CD14-positive monocyte (primary cell): ENCODE measurements around the gene UCHL5. TPM values are rescaled to one million over a fixed set of nuclear protein-coding genes. Genes with fewer than 3 reads are reported as not detected.

Source experiments
- DNase-seq, 3 donors: peaks; one replicate each; pipeline ENCODE4 v3.0.0-alpha.2; 2011 to 2022
- H2AFZ ChIP-seq: 2 replicates; pipeline ENCODE4 v1.6.0; 2012; ENCODE audit warnings: mild to moderate bottlenecking, low read depth, low read length, inconsistent platforms; ENCODE audit not compliant: insufficient read depth, poor library complexity, severe bottlenecking
- H3K27ac ChIP-seq, 2 donors: 1 replicate in 1 of 2; 2 replicates in 1 of 2; pipeline ENCODE4 v1.5.1; 2012 to 2013; ENCODE audit warnings: low read length in 2 of 2, control low read depth in 1 of 2, inconsistent platforms in 1 of 2, low read depth in 1 of 2, mild to moderate bottlenecking in 1 of 2
- H3K27me3 ChIP-seq, 2 donors: one replicate each; pipeline versions ENCODE4 v1.6.0 to v1.6.1; 2011 to 2013; ENCODE audit warnings: low read length in 2 of 2; ENCODE audit not compliant: control insufficient read depth in 2 of 2, insufficient read depth in 2 of 2
- H3K36me3 ChIP-seq, 2 donors: replicated peaks in 1 of 2; 1 replicate in 1 of 2; 2 replicates in 1 of 2; pipeline versions ENCODE4 v1.5.1 to v1.6.1; 2012 to 2013; ENCODE audit warnings: low read length in 2 of 2, control low read depth in 1 of 2, inconsistent platforms in 1 of 2, mild to moderate bottlenecking in 1 of 2; ENCODE audit not compliant: insufficient read depth in 2 of 2, control insufficient read depth in 1 of 2
- H3K4me1 ChIP-seq, 2 donors: 1 replicate in 1 of 2; 2 replicates in 1 of 2; pipeline versions ENCODE4 v1.5.1 to v1.6.1; 2012 to 2013; ENCODE audit warnings: low read length in 2 of 2, control low read depth in 1 of 2, inconsistent platforms in 1 of 2, mild to moderate bottlenecking in 1 of 2, moderate library complexity in 1 of 2; ENCODE audit not compliant: insufficient read depth in 2 of 2, control insufficient read depth in 1 of 2
- H3K4me2 ChIP-seq: replicated peaks from 2 replicates; pipeline ENCODE3; 2012; ENCODE audit warnings: low read length, moderate library complexity, mild to moderate bottlenecking; ENCODE audit not compliant: poor library complexity, severe bottlenecking; ENCODE audit errors: extremely low read depth
- H3K4me3 ChIP-seq, 3 experiments: fragments of 200-600 bp in 1 of 3; sonication (generic) in 1 of 3; replicated peaks in 1 of 3; 1 replicate in 2 of 3; 2 replicates in 1 of 3; pipeline ENCODE4 v1.5.1; 2011 to 2013; ENCODE audit warnings: low read length in 3 of 3, mild to moderate bottlenecking in 3 of 3, control low read depth in 2 of 3, low read depth in 2 of 3, inconsistent platforms in 1 of 3, moderate library complexity in 1 of 3
- H3K79me2 ChIP-seq: 2 replicates; pipeline ENCODE4 v1.6.0; 2012; ENCODE audit warnings: mild to moderate bottlenecking, control low read depth, inconsistent platforms, low read length, moderate library complexity; ENCODE audit not compliant: insufficient read depth
- H3K9ac ChIP-seq: 2 replicates; pipeline ENCODE4 v1.6.0; 2017; ENCODE audit warnings: low read length, mild to moderate bottlenecking; ENCODE audit not compliant: insufficient read depth, poor library complexity, severe bottlenecking
- H3K9me3 ChIP-seq, 2 donors: replicated peaks in 1 of 2; 1 replicate in 1 of 2; 2 replicates in 1 of 2; pipeline versions ENCODE4 v1.5.1 to v1.6.1; 2012 to 2013; ENCODE audit warnings: low read length in 2 of 2, control low read depth in 1 of 2; ENCODE audit not compliant: control insufficient read depth in 1 of 2, insufficient read depth in 1 of 2
- H4K20me1 ChIP-seq: 2 replicates; pipeline ENCODE4 v1.6.0; 2012; ENCODE audit warnings: mild to moderate bottlenecking, low read length, control low read depth, moderate library complexity; ENCODE audit not compliant: insufficient read depth
- H3K27ac Mint-ChIP-seq, 7 donors: one replicate each; pipeline ENCODE4 v1.8.0; 2020; ENCODE audit warnings: mild to moderate bottlenecking in 7 of 7, mixed read lengths in 7 of 7, moderate library complexity in 6 of 7, inconsistent platforms in 2 of 7
- H3K27me3 Mint-ChIP-seq, 3 donors: one replicate each; pipeline ENCODE4 v1.8.0; 2021 to 2022; ENCODE audit warnings: low read depth in 3 of 3, mild to moderate bottlenecking in 3 of 3, mixed read lengths in 3 of 3, moderate library complexity in 3 of 3, inconsistent platforms in 1 of 3
- H3K36me3 Mint-ChIP-seq, 2 donors: one replicate each; pipeline ENCODE4 v1.8.0; 2020; ENCODE audit warnings: mixed read lengths in 2 of 2, inconsistent platforms in 1 of 2, mild to moderate bottlenecking in 1 of 2
- H3K4me1 Mint-ChIP-seq: one replicate; pipeline ENCODE4 v1.8.0; 2020; ENCODE audit warnings: mild to moderate bottlenecking, mixed read lengths
- H3K4me3 Mint-ChIP-seq, 2 donors: one replicate each; pipeline ENCODE4 v1.8.0; 2020; ENCODE audit warnings: mild to moderate bottlenecking in 2 of 2, mixed read lengths in 2 of 2, moderate library complexity in 1 of 2
- H3K9me3 Mint-ChIP-seq, 7 donors: one replicate each; pipeline ENCODE4 v1.8.0; 2020 to 2022; ENCODE audit warnings: mixed read lengths in 7 of 7, mild to moderate bottlenecking in 6 of 7, moderate library complexity in 6 of 7, inconsistent platforms in 2 of 7
- CTCF ChIP-seq: fragments of 200-600 bp; IDR thresholded peaks from one replicate; pipeline ENCODE4 v1.8.0; 2022; ENCODE audit warnings: antibody characterized with exemption, mild to moderate bottlenecking
- WGBS: methylation state at CpG from one replicate; pipeline ENCODE4 v1.1.5; 2013; ENCODE audit warnings: missing lambda C conversion rate; ENCODE audit not compliant: insufficient coverage; 5-methylcytosine and 5-hydroxymethylcytosine counted together
- intact Hi-C, 2 donors: fragments of 100-400 bp; cut with micrococcal nuclease; formaldehyde crosslinking; loops; one replicate each; pipeline versions ENCODE4 v1.15.0 to v1.15.1; 2023
- polyA plus RNA-seq, 3 donors: library from polyadenylated mRNA; depleted of rRNA in 1 of 3; unstranded in 2 of 3; stranded (reverse) in 1 of 3; fragments of 300-500 nt in 2 of 3; fragments of >200 nt in 1 of 3; fragmentation: Illumina TruSeq in 2 of 3; gene quantifications; 1 replicate in 2 of 3; 2 replicates in 1 of 3; pipeline ENCODE4 v1.2.3, GENCODE V29; 2012 to 2021

UCHL5 gene
- polyA plus RNA-seq, 3 donors = 8.6 to 43.0 (median 29.6) TPM

GRCh38 chr1:193042766-193043691 lies 16.1 kb downstream of the UCHL5 start:
- intact Hi-C loops = no loop called here
- Mint-ChIP-seq H3K4me1 (no peaks in the 10 kb centered on the region), H3K36me3 (peaks cover 27 to 53% of the 10 kb centered on the region in 2 donors), H3K27ac (peak overlapping the region in 1 of 7 donors; percentile 0), H3K27me3 (no peaks in the 10 kb centered on the region), H3K4me3 (no peak overlapping the region), H3K9me3 (peaks cover 0 to 10% (median 0%) of the 10 kb centered on the region in 7 donors)
- H3K4me1 ChIP-seq = no peaks in the 10 kb centered on the region
- peaks cover 24 to 54% of the 10 kb centered on the region in 2 donors for H3K36me3 ChIP-seq
- no peak for DNase-seq
- no peaks in the 10 kb centered on the region for H3K27me3 ChIP-seq
- H3K4me2 ChIP-seq = no peak overlapping the region
- H3K4me3 ChIP-seq = no peak overlapping the region
- H2AFZ ChIP-seq = no peak overlapping the region
- no peak overlapping the region for H3K9ac ChIP-seq
- no peaks in the 10 kb centered on the region for H3K9me3 ChIP-seq
- H3K27ac ChIP-seq = peak overlapping the region in 1 of 2 donors; percentile 49
- WGBS = no CpG with 5 or more reads among the region's 1 CpG
- H4K20me1 ChIP-seq = no peaks in the 10 kb centered on the region
- TF ChIP-seq CTCF = no peak
- H3K79me2 ChIP-seq = peaks cover 24% of the 10 kb centered on the region

- Mint-ChIP-seq H3K36me3 (peaks cover 26 to 55% of the 10 kb centered on the region in 2 donors), H3K27me3 (no peaks in the 10 kb centered on the region), H3K4me1 (no peaks in the 10 kb centered on the region), H3K9me3 (peaks cover 0 to 12% (median 2%) of the 10 kb centered on the region in 7 donors), H3K27ac (no peak overlapping the region), H3K4me3 (no peak overlapping the region)
- TF ChIP-seq CTCF = no peak
- H4K20me1 ChIP-seq = peaks cover 6% of the 10 kb centered on the region
- peaks cover 52% of the 10 kb centered on the region for H3K79me2 ChIP-seq
- H3K27ac ChIP-seq = no peak overlapping the region
- no peaks in the 10 kb centered on the region for H3K4me1 ChIP-seq
- no peak for DNase-seq
- no peak overlapping the region for H3K4me2 ChIP-seq
- no peak overlapping the region for H3K4me3 ChIP-seq
- no CpG with 5 or more reads among the region's 3 CpGs for WGBS
- peaks cover 12 to 30% of the 10 kb centered on the region in 2 donors for H3K36me3 ChIP-seq
- no peaks in the 10 kb centered on the region for H3K9me3 ChIP-seq
- no peak overlapping the region for H2AFZ ChIP-seq
- no peak overlapping the region for H3K9ac ChIP-seq
- H3K27me3 ChIP-seq = no peaks in the 10 kb centered on the region
- intact Hi-C loops = no loop called here
Measured at GRCh38 chr1:193040011-193040410, 19.1 kb downstream of the UCHL5 start.
